Neural progenitor cell (in vitro differentiated cells): ENCODE measurements around the gene ZBTB24. TPM values are rescaled to one million over a fixed set of nuclear protein-coding genes. Genes with fewer than 3 reads are reported as not detected.

Experiments used
- DNase-seq: peaks from one replicate; pipeline ENCODE4 v3.0.0-alpha.2; 2016; ENCODE audit warnings: low spot score
- H2AFZ ChIP-seq: fragments of 200-600 bp; sonication (generic); replicated peaks from 2 replicates; pipeline ENCODE4 v1.6.1; 2016; ENCODE audit warnings: antibody characterized with exemption
- H3F3A ChIP-seq: fragments of 200-600 bp; sonication (generic); 2 replicates; pipeline ENCODE4 v1.6.1; 2016; ENCODE audit warnings: antibody characterized with exemption, low read depth
- H3K27ac ChIP-seq: fragments of 200-600 bp; sonication (generic); 2 replicates; pipeline ENCODE4 v1.5.1; 2016; ENCODE audit warnings: mild to moderate bottlenecking
- H3K27me3 ChIP-seq: fragments of 200-600 bp; sonication (generic); 2 replicates; pipeline ENCODE4 v1.6.1; 2016; ENCODE audit warnings: mild to moderate bottlenecking, moderate library complexity
- H3K36me3 ChIP-seq: fragments of 200-600 bp; sonication (generic); 2 replicates; pipeline ENCODE4 v1.5.1; 2016
- H3K4me1 ChIP-seq: fragments of 200-600 bp; sonication (generic); 2 replicates; pipeline ENCODE4 v1.6.1; 2016; ENCODE audit warnings: mixed run types
- H3K4me2 ChIP-seq: fragments of 200-600 bp; sonication (generic); 2 replicates; pipeline ENCODE4 v1.6.1; 2016
- H3K4me3 ChIP-seq: fragments of 200-600 bp; sonication (generic); 2 replicates; pipeline ENCODE4 v1.5.1; 2016
- H3K79me2 ChIP-seq: fragments of 200-600 bp; sonication (generic); 2 replicates; pipeline ENCODE4 v1.6.1; 2016; ENCODE audit warnings: low read depth
- H3K9ac ChIP-seq: fragments of 200-600 bp; sonication (generic); 2 replicates; pipeline ENCODE4 v1.6.1; 2016
- H3K9me3 ChIP-seq: fragments of 200-600 bp; sonication (generic); 2 replicates; pipeline ENCODE4 v1.5.1; 2016; ENCODE audit warnings: low read depth
- H4K20me1 ChIP-seq: fragments of 200-600 bp; sonication (generic); 2 replicates; pipeline ENCODE4 v1.6.1; 2016; ENCODE audit warnings: low read depth
- H3K27ac Mint-ChIP-seq: 3 replicates; pipeline ENCODE4 v1.8.0; 2021; ENCODE audit warnings: mixed read lengths
- H3K27me3 Mint-ChIP-seq: 2 replicates; pipeline ENCODE4 v1.8.0; 2022; ENCODE audit warnings: low read depth, mild to moderate bottlenecking, inconsistent platforms, moderate library complexity, mixed read lengths; ENCODE audit not compliant: insufficient read depth
- H3K36me3 Mint-ChIP-seq: 3 replicates; pipeline ENCODE4 v1.8.0; 2021; ENCODE audit warnings: mixed read lengths
- H3K4me1 Mint-ChIP-seq: 3 replicates; pipeline ENCODE4 v1.8.0; 2021; ENCODE audit warnings: mixed read lengths
- H3K4me3 Mint-ChIP-seq: 3 replicates; pipeline ENCODE4 v1.8.0; 2021; ENCODE audit warnings: mild to moderate bottlenecking, moderate library complexity, mixed read lengths
- H3K9me3 Mint-ChIP-seq: 3 replicates; pipeline ENCODE4 v1.8.0; 2020; ENCODE audit warnings: mixed read lengths
- EZH2 ChIP-seq: fragments of 200-600 bp; sonication (generic); IDR thresholded peaks from 2 replicates; pipeline ENCODE4 v1.6.1; 2017; ENCODE audit warnings: antibody characterized with exemption, mild to moderate bottlenecking, moderate library complexity
- EZH2phosphoT487 ChIP-seq: fragments of 200-600 bp; sonication (generic); IDR thresholded peaks from 2 replicates; pipeline ENCODE4 v1.6.1; 2017; ENCODE audit warnings: antibody characterized with exemption
- total RNA-seq: library from RNA; depleted of rRNA; stranded (reverse); fragments of >200 nt; gene quantifications from 2 replicates; pipeline ENCODE4 v1.2.3, GENCODE V29; 2015; ENCODE audit warnings: low replicate concordance
- TF ChIP-seq, protein P1 (sequence below): fragments of 200-600 bp; sonication (generic); IDR thresholded peaks from 2 replicates; pipeline ENCODE4 v1.5.1; 2017; ENCODE audit warnings: antibody characterized with exemption, mild to moderate bottlenecking

ZBTB24 gene
- total RNA-seq, 1 donor from 2014 or later: 17.3 TPM

- Histone ChIP-seq H4K20me1 (no peaks in the 10 kb centered on the region), H3K27ac (no peak overlapping the region), H3K4me3 (no peak overlapping the region), H3K79me2 (no peaks in the 10 kb centered on the region), H3K4me1 (peaks cover 37% of the 10 kb centered on the region), H3K4me2 (no peak overlapping the region), H3K9me3 (no peaks in the 10 kb centered on the region), H3K27me3 (no peaks in the 10 kb centered on the region), H3K9ac (no peak overlapping the region), H3K36me3 (no peaks in the 10 kb centered on the region), H3F3A (peaks cover 50% of the 10 kb centered on the region), H2AFZ (no peak overlapping the region)
- Mint-ChIP-seq H3K27me3 (no peaks in the 10 kb centered on the region), H3K4me3 (no peak overlapping the region), H3K27ac (no peak overlapping the region), H3K9me3 (peaks cover 14% of the 10 kb centered on the region), H3K36me3 (no peaks in the 10 kb centered on the region), H3K4me1 (peaks cover 34% of the 10 kb centered on the region)
- no peak for TF ChIP-seq EZH2
- TF ChIP-seq, protein P1, sequence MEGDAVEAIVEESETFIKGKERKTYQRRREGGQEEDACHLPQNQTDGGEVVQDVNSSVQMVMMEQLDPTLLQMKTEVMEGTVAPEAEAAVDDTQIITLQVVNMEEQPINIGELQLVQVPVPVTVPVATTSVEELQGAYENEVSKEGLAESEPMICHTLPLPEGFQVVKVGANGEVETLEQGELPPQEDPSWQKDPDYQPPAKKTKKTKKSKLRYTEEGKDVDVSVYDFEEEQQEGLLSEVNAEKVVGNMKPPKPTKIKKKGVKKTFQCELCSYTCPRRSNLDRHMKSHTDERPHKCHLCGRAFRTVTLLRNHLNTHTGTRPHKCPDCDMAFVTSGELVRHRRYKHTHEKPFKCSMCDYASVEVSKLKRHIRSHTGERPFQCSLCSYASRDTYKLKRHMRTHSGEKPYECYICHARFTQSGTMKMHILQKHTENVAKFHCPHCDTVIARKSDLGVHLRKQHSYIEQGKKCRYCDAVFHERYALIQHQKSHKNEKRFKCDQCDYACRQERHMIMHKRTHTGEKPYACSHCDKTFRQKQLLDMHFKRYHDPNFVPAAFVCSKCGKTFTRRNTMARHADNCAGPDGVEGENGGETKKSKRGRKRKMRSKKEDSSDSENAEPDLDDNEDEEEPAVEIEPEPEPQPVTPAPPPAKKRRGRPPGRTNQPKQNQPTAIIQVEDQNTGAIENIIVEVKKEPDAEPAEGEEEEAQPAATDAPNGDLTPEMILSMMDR: no peak
- no peak for TF ChIP-seq EZH2phosphoT487
- no peak for DNase-seq
Observed at GRCh38 chr6:109511832-109512231, 28.8 kb upstream of the ZBTB24 start.

DNA sequence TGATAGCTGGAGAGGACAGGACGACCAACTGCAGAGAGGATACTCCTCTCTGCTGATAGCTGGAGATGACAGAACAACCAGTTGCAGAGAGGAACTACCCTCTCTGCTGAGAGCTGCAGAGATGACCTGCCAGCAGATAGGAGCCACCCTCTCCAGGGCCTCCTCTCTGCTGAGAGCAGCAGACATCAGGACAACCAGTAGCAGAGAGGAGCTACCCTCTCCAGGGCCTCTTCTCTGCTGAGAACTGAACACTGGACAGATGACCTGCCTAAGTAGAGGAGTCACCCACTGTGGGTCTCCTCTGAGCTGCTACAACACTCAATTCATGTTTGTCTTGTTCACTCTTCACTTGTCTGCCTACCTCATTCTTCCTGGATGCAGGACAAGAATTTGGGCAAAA is 27.3 kb upstream of the ZBTB24 start:
- Histone ChIP-seq H3K9me3 (no peaks in the 10 kb centered on the region), H3K79me2 (no peaks in the 10 kb centered on the region), H3K27ac (no peak overlapping the region), H3K27me3 (no peaks in the 10 kb centered on the region), H3K4me1 (peaks cover 41% of the 10 kb centered on the region), H3K9ac (no peak overlapping the region), H3F3A (peaks cover 54% of the 10 kb centered on the region), H3K4me2 (no peak overlapping the region), H4K20me1 (no peaks in the 10 kb centered on the region), H2AFZ (no peak overlapping the region), H3K36me3 (no peaks in the 10 kb centered on the region), H3K4me3 (no peak overlapping the region)
- H3K9me3 Mint-ChIP-seq: peaks cover 14% of the 10 kb centered on the region
- H3K27me3 Mint-ChIP-seq: no peaks in the 10 kb centered on the region
- H3K36me3 Mint-ChIP-seq: no peaks in the 10 kb centered on the region
- H3K27ac Mint-ChIP-seq: no peak overlapping the region
- TF ChIP-seq EZH2phosphoT487 (no peak), EZH2 (no peak)
- TF ChIP-seq, protein P1: no peak
- no peak for DNase-seq
- H3K4me1 Mint-ChIP-seq: peaks cover 36% of the 10 kb centered on the region
- no peak overlapping the region for H3K4me3 Mint-ChIP-seq

- no peaks in the 10 kb centered on the region for H3K79me2 ChIP-seq
- TF ChIP-seq EZH2 (no peak), EZH2phosphoT487 (peak; percentile 98)
- H3K4me3 Mint-ChIP-seq: peak overlapping the region; percentile 36
- H2AFZ ChIP-seq: no peak overlapping the region
- H3K4me1 Mint-ChIP-seq: peaks cover 28% of the 10 kb centered on the region
- H3K36me3 Mint-ChIP-seq: no peaks in the 10 kb centered on the region
- peaks cover 39% of the 10 kb centered on the region for H3F3A ChIP-seq
- no peaks in the 10 kb centered on the region for H3K27me3 ChIP-seq
- no peaks in the 10 kb centered on the region for H3K9me3 ChIP-seq
- H3K27me3 Mint-ChIP-seq: peaks cover 1% of the 10 kb centered on the region
- no peak overlapping the region for H3K9ac ChIP-seq
- no peaks in the 10 kb centered on the region for H3K36me3 ChIP-seq
- H3K4me1 ChIP-seq: peaks cover 32% of the 10 kb centered on the region
- peak overlapping the region; percentile 96 for H3K27ac Mint-ChIP-seq
- peak overlapping the region; percentile 67 for H3K4me2 ChIP-seq
- peaks cover 14% of the 10 kb centered on the region for H3K9me3 Mint-ChIP-seq
- peak; percentile 80 for DNase-seq
- no peaks in the 10 kb centered on the region for H4K20me1 ChIP-seq
- H3K4me3 ChIP-seq: peak overlapping the region; percentile 29
- H3K27ac ChIP-seq: peak overlapping the region; percentile 89
Observed at GRCh38 chr6:109508166-109508860, 25.3 kb upstream of the ZBTB24 start.

- peak overlapping the region; percentile 67 for H3K4me2 ChIP-seq
- Mint-ChIP-seq H3K36me3 (no peaks in the 10 kb centered on the region), H3K4me1 (peaks cover 27% of the 10 kb centered on the region), H3K27ac (peak overlapping the region; percentile 96), H3K27me3 (peaks cover 3% of the 10 kb centered on the region), H3K9me3 (peaks cover 14% of the 10 kb centered on the region), H3K4me3 (no peak overlapping the region)
- peaks cover 31% of the 10 kb centered on the region for H3K4me1 ChIP-seq
- no peaks in the 10 kb centered on the region for H4K20me1 ChIP-seq
- H2AFZ ChIP-seq: no peak overlapping the region
- H3K27ac ChIP-seq: peak overlapping the region; percentile 89
- no peak for DNase-seq
- no peak overlapping the region for H3K9ac ChIP-seq
- H3K36me3 ChIP-seq: no peaks in the 10 kb centered on the region
- peak overlapping the region; percentile 29 for H3K4me3 ChIP-seq
- TF ChIP-seq, protein P1: no peak
- no peak for TF ChIP-seq EZH2phosphoT487
- H3K79me2 ChIP-seq: no peaks in the 10 kb centered on the region
- no peaks in the 10 kb centered on the region for H3K9me3 ChIP-seq
- no peaks in the 10 kb centered on the region for H3K27me3 ChIP-seq
- H3F3A ChIP-seq: peaks cover 32% of the 10 kb centered on the region
Observed at GRCh38 chr6:109507490-109508072, 24.6 kb upstream of the ZBTB24 start.
